Sigmoid colon (tissue), 7 donors: Measurements from ENCODE around the gene LRP8. TPM values are rescaled to one million over a fixed set of nuclear protein-coding genes. Genes with fewer than 3 reads are reported as not detected.

ENCODE experiments used
- DNase-seq: peaks from one replicate; pipeline ENCODE4 v3.0.0-alpha.2; 2019
- H3K27ac ChIP-seq, 4 donors: fragments of 200-600 bp; sonication (generic); one replicate each; pipeline ENCODE4 v1.5.1; 2016 to 2019; ENCODE audit warnings: mild to moderate bottlenecking in 1 of 4
- H3K27me3 ChIP-seq, 3 donors: fragments of 200-600 bp; sonication (generic); one replicate each; pipeline ENCODE4 v1.5.1; 2019; ENCODE audit warnings: mild to moderate bottlenecking in 1 of 3
- H3K36me3 ChIP-seq, 4 donors: fragments of 200-600 bp; sonication (generic); one replicate each; pipeline ENCODE4 v1.5.1; 2016 to 2019
- H3K4me1 ChIP-seq, 4 donors: fragments of 200-600 bp; sonication (generic); one replicate each; pipeline ENCODE4 v1.5.1; 2017 to 2019
- H3K4me3 ChIP-seq, 4 donors: fragments of 200-600 bp; sonication (generic); one replicate each; pipeline ENCODE4 v1.5.1; 2017 to 2019; ENCODE audit warnings: mild to moderate bottlenecking in 2 of 4, moderate library complexity in 1 of 4
- H3K9me3 ChIP-seq, 4 donors: fragments of 200-600 bp in 3 of 4; sonication (generic) in 3 of 4; one replicate each; pipeline versions ENCODE4 v1.5.1 to v1.6.1; 2013 to 2019
- CTCF ChIP-seq, 4 experiments: fragments of 450-650 bp in 3 of 4; fragments of 200-600 bp in 1 of 4; IDR thresholded peaks; one replicate each; pipeline ENCODE4 v1.5.1; 2016 to 2019; ENCODE audit warnings: antibody characterized with exemption in 4 of 4, mild to moderate bottlenecking in 3 of 4, moderate library complexity in 2 of 4
- EP300 ChIP-seq, 4 donors: sonication (generic); formaldehyde crosslinking; IDR thresholded peaks; one replicate each; pipeline ENCODE4 v1.6.1; 2017; ENCODE audit warnings: antibody characterized with exemption in 4 of 4
- POLR2A ChIP-seq, 2 donors: fragments of 450-650 bp; IDR thresholded peaks; one replicate each; pipeline ENCODE4 v1.6.1; 2016; ENCODE audit warnings: antibody characterized with exemption in 2 of 2, mild to moderate bottlenecking in 2 of 2, moderate library complexity in 2 of 2
- POLR2AphosphoS5 ChIP-seq, 4 donors: sonication (generic); formaldehyde crosslinking; IDR thresholded peaks; one replicate each; pipeline ENCODE4 v1.6.1; 2017; ENCODE audit warnings: antibody characterized with exemption in 4 of 4
- WGBS, 2 donors: extraction: QIAGEN DNeasy Blood & Tissue Kit; methylation state at CpG; one replicate each; pipeline ENCODE4 v1.1.7; 2013; 5-methylcytosine and 5-hydroxymethylcytosine counted together
- intact Hi-C: fragments of 100-400 bp; cut with DNase I; formaldehyde crosslinking; loops from one replicate; pipeline ENCODE4 v1.15.1; 2023
- polyA plus RNA-seq, 3 donors: library from polyadenylated mRNA; stranded (reverse); fragments of 200-250 nt; gene quantifications; one replicate each; pipeline ENCODE4 v1.2.3, GENCODE V29; 2013
- total RNA-seq, 4 donors: library from RNA; depleted of rRNA; stranded (reverse); fragments of >200 nt; gene quantifications; one replicate each; pipeline ENCODE4 v1.1.0, GENCODE V29; 2016
- donor health status: healthy with polysubstance abuse.
- donor health status: Bipolar disorder and iron deficiency.
- donor health status: healthy.

The LRP8 gene
- total and polyA plus RNA-seq, 7 donors, result 0.69 to 7.8 (median 1.2) TPM

DNA sequence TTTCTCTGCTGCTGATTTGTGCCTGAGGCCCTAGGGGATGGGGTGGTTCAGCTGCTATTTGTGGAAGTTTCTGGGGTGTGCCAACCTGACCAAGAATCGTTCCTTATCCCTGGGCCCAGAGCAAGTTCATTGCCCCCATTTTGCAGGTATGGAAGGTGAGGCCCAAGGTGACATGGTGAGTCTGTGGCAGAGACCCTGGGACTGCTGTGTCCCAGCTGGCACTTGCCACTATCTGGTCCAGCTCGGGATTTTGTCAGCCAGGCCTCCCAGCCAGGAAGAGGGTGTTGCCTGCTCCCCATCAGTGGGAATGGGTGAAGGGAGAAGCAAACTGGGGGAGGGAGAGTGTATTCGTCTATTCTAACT is 18.9 kb upstream of the LRP8 start:
- Histone ChIP-seq H3K27me3 (no peaks in the 10 kb centered on the region), H3K4me3 (no peak overlapping the region), H3K9me3 (no peaks in the 10 kb centered on the region), H3K4me1 (no peaks in the 10 kb centered on the region), H3K36me3 (no peaks in the 10 kb centered on the region), H3K27ac (no peak overlapping the region)
- intact Hi-C loops, result no loop called here
- TF ChIP-seq POLR2A (IDR thresholded peaks at IDR 0.05), result no peak
- no peak for TF ChIP-seq POLR2AphosphoS5 (IDR thresholded peaks at IDR 0.05)
- no peak for TF ChIP-seq EP300 (IDR thresholded peaks at IDR 0.05)
- TF ChIP-seq CTCF (IDR thresholded peaks at IDR 0.05), result no peak
- DNase-seq, result peak; percentile 22
- 85 to 88% methylated on average over 3 of the region's 3 CpGs for WGBS, 2 donors

DNA sequence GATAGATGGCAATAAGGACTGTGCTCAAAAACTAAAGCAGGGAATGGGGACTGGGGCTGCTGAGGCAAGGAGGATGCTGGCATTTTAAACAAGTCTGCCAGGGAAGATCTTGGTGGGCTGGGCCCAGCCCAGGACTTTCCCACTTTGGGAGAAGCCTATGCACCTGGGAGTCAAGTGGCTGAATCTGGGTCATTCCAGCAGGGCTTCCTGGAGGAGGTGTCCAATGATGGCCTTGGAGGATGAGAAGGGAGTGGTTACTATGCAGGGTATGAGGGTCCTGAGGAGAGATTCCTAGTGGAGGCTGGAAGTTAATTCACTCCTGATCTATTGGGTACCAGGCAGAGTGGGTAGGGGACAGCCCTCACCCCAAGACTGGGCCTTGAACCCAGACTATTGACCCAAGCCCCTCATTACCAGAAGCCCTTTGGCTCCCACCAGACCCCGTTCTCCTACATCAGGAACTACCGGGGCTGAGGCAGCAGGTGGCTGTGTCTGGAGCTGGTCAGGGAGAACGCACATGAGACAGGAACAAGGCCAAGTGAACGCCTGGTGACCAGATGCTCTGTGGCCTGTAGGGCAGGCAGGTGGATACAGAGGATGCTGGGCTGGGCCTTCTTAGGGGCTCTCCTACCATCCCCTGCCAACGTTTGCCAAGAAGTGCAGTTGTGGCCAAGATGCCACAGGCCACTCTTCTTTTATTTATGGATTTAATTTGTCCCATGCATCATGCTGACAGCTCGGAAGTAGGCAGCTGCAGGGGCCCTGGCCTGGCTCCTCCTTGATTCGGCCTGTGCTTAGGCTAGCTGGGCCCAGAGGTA is 18.3 kb upstream of the LRP8 start:
- H3K4me1 ChIP-seq, result no peaks in the 10 kb centered on the region
- H3K27me3 ChIP-seq, result no peaks in the 10 kb centered on the region
- intact Hi-C loops, result no loop called here
- no peak overlapping the region for H3K27ac ChIP-seq
- no peaks in the 10 kb centered on the region for H3K9me3 ChIP-seq
- TF ChIP-seq EP300 (IDR thresholded peaks at IDR 0.05), result no peak
- no peak for TF ChIP-seq CTCF (IDR thresholded peaks at IDR 0.05)
- no peak for TF ChIP-seq POLR2A (IDR thresholded peaks at IDR 0.05)
- no peak for TF ChIP-seq POLR2AphosphoS5 (IDR thresholded peaks at IDR 0.05)
- H3K4me3 ChIP-seq, result no peak overlapping the region
- WGBS, 2 donors, result 74 to 86% methylated on average over 7 of the region's 7 CpGs
- no peaks in the 10 kb centered on the region for H3K36me3 ChIP-seq
- DNase-seq, result no peak

- Histone ChIP-seq H3K9me3 (no peaks in the 10 kb centered on the region), H3K36me3 (no peaks in the 10 kb centered on the region), H3K27me3 (no peaks in the 10 kb centered on the region), H3K27ac (no peak overlapping the region), H3K4me1 (no peaks in the 10 kb centered on the region), H3K4me3 (no peak overlapping the region)
- no peak for DNase-seq
- WGBS, 2 donors, result 89 to 91% methylated on average over 11 of the region's 11 CpGs
- no peak for TF ChIP-seq POLR2AphosphoS5 (IDR thresholded peaks at IDR 0.05)
- no peak for TF ChIP-seq EP300 (IDR thresholded peaks at IDR 0.05)
- TF ChIP-seq CTCF (IDR thresholded peaks at IDR 0.05), result no peak
- TF ChIP-seq POLR2A (IDR thresholded peaks at IDR 0.05), result no peak
- intact Hi-C loops, result no loop called here
Measured at GRCh38 chr1:53344921-53345838, 17.3 kb upstream of the LRP8 start.

- WGBS, 2 donors, result 82% methylated on average over 9 of the region's 9 CpGs
- TF ChIP-seq POLR2A (IDR thresholded peaks at IDR 0.05) (no peak), EP300 (IDR thresholded peaks at IDR 0.05) (no peak), POLR2AphosphoS5 (IDR thresholded peaks at IDR 0.05) (no peak), CTCF (IDR thresholded peaks at IDR 0.05) (no peak)
- Histone ChIP-seq H3K4me3 (no peak overlapping the region), H3K27ac (no peak overlapping the region), H3K9me3 (no peaks in the 10 kb centered on the region), H3K4me1 (no peaks in the 10 kb centered on the region), H3K36me3 (no peaks in the 10 kb centered on the region), H3K27me3 (no peaks in the 10 kb centered on the region)
- DNase-seq, result no peak
- intact Hi-C loops, result no loop called here
Measured at GRCh38 chr1:53343831-53344668, 16.2 kb upstream of the LRP8 start.
